COR-L47 (cell line): ENCODE results near the gene PER1.

ENCODE experiments used
- DNase-seq: peaks from one replicate; lab custom pipeline; 2025; lab: John Stamatoyannopoulos, UW

PER1 gene

DNA sequence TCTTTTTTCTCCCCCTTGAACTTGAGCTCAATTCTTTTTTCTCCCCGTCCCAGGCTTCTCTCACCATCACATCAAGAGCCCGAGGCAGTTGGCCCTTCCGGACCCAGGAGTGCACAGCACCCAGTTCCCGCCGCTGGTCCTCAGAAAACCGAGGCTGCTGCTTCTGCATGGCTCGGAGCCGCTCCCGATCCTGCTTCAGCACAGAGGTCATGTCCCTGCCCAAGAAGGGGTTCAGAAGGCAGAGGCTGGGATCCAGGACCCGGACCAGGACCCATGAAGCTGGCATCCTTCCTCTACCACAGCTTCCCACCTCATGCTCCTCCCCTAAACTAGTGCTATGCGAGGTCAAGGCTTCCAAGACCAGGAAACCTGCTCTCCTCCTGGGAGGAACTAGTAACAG is 10.5 kb downstream of the PER1 start:
- no peak for DNase-seq

DNA sequence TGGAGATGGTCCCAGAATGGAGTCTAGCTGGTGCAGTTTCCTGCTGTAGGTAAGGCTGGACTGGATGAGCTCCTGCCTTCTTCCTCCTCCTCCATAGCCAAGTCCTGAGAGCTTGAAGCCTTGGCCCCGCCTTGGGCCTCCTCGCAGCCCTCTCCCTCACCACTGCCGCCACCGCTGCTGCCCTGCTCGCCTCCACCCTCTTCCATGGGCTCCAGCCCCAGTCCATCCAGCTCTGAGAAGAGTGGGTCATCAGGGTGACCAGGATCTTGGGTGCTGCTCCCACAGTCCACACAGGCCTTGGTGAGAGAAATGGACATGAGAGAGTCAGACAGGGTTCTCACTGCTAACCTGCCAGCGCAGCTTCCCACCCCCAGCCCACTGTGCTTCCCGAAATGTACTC is 11.2 kb downstream of the PER1 start:
- no peak for DNase-seq

DNA sequence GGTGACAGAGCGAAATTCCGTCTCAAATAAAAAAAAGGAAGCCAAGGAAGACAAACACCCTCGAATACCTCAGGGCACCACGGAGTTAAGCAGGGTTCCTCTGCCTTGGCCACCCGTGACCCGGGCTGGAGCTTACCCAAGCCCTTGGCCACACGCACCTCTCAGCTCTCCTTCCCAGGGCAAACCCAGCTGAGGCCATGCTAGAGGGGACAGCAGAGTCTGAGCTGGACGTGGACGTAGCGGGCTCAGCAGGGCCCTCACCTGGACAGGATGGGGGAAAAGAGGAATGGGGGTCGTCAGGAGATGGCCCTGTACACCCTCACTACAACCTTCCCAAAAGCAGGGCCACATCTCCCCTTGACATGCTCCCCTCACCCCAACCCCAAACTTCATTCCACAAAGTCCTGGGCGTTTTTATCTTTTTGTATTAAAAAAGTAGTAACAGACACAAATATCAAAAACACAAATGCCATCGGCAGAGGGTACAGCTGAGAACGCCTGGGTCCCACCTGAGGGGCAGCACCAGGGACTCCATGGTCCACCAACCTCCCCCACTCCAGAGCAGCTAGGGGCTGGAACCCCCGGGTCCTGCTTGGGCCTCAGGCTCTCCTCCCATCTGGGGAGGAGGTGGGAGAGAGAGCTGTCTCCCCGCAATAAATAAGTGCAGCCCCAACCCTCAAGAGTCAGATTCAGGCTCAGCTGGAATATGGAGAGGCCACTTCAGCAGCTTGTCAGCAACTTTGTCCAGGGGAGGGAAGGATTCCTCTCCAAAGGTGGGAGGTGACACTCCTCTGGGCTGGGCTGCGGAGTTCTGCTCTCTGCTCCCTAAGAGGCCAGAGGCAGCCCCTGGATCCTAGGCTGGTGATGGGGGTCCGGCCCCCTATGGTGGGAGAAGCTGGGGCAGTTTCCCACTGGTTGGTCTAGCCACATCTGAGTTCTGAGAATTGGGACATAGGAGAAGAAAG is 11.9 kb downstream of the PER1 start:
- no peak for DNase-seq

DNA sequence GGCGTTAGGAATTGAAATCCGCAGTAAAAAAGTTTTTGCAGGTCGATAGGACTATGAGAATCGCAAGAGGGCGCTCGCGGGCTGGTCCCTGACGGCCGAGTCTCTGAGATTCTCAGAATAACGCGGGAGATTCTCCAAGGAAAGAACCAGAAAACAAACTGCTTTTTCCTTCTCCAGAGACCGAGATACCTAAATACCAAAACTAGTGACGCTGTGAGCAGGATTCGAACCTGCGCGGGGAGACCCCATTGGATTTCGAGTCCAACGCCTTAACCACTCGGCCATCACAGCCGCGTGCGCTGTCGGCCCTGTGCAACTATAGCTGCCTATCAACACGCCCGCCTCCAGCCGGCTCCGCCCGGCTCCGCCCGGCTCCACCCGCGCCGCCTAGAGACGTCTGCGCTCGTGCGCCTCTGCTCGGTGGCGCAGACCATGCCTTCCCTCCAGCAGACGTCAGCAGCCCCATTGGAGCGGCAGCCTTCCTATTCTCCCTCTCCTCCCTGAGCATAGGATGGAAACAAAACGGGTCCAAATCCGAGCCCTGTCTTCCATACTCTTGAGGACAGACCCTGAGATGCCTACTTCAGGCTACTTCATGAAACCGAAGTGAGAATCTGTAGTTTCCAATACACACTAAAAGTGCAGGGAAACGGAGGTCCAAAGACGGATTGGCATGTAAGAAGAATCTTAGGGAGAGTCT is 13.4 kb downstream of the PER1 start:
- peak; percentile 85 for DNase-seq

DNA sequence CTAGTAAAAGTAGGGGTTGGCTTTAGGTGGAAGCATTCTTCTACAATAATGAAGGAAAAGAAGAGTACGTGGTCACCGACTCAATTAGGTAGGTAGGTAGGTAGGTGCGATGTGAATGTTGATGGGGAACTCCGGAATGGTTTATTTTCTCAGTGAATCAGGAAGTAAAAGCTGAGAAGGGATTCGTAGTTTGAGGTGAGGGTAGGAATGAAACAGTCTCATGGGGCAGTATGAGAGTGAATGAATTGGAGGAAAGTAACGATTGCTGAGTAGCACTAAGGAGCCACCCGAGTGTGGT is 13.9 kb downstream of the PER1 start:
- no peak for DNase-seq

DNA sequence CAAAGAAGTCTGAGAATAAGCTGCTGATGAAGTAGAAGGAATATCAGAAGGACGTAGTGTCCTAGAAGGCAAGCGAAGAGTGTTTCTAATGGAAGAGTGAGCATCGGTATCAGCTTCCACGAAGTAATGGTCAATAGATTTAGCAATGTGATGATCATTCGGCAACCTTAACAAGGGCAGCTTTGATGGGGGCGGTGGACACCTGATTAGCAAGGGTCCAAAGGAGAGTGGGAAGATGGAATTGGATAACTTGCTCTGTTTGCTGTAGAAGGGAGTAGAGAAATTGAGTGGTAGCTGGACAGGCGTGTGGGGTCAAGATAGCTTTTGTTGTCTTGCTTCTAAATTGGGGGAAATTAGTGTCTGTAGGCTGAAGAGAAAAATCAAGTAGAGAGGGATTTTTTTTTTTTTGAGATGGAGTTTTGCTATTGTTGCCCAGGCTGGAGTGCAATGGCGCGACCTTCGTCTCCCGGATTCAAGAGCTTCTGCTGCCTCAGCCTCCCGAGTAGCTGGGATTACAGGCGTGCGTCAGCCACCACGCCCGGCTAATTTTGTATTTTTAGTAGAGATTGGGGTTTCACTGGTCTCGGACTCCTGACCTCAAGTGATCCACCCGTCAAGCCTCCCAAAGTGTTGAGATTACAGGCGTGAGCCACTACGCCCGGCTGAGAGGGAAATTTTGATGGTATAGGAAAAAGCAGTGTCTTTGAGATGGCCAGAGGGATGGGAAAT is 14.4 kb downstream of the PER1 start:
- no peak for DNase-seq

DNA sequence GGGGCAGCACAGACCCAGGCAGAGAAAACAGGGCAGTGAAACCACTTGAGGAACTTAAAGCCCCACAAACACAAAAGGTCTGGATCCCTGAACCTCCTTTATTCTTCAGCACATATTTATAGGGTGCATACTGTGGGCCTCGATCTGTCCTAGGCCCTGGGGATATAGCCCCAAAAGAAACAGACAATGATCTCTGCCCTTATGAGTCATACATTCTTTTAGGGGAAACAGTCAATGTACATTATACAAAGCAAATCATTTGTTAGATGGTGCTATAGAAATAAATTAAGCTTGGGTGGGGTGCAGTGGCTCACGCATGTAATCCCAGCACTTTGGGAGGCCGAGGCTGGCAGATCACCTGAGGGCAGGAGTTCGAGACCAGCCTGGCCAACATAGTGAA is 18.3 kb downstream of the PER1 start:
- DNase-seq = no peak

DNA sequence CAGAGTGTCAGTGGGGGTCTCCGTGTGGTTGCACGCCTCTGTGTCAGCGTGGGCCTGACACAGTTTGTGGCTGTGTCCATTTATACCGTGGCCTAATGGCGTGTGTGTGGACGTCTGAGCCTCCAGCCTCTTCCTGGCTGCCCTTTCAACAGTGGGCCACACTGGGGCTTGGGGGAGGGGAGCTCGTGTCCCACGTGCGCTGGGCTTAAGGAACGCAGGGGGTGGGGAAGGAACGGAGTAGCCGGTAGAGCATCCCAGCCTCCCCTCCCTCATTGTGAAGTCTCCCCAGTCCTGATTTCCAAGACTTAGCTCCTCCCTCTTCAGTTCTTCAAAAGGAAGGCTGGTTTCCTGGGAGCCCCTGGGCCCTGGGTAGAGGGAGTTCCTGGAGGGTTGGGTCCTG is 18.8 kb downstream of the PER1 start:
- DNase-seq = no peak

DNA sequence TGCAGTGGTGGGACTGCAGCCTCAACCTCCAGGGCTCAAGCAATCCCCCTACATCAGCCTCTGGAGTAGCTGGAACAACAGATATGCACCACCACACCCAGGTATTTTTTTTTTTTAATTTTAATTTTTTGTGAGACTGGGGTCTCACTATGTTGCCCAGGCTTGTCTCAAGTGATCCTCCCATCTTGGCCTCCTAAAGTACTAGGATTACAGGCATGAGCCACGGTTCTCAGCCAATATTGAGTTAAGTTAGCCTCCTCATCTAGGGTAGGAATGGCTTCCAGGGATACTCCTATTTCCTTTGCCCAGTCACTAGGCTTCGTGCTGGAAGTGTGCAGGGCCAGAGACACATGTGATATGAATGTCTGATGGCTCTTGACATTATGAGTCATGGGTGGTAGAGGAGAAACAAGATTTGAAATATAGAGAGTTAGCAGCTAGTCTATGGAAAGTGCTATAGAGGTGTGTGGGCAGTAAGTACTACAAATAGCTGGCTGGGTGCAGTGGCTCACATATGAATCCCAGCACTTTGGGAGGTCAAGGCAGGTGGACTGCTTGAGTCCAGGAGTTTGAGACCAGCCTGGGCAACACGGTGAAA is 20.3 kb downstream of the PER1 start:
- no peak for DNase-seq

DNA sequence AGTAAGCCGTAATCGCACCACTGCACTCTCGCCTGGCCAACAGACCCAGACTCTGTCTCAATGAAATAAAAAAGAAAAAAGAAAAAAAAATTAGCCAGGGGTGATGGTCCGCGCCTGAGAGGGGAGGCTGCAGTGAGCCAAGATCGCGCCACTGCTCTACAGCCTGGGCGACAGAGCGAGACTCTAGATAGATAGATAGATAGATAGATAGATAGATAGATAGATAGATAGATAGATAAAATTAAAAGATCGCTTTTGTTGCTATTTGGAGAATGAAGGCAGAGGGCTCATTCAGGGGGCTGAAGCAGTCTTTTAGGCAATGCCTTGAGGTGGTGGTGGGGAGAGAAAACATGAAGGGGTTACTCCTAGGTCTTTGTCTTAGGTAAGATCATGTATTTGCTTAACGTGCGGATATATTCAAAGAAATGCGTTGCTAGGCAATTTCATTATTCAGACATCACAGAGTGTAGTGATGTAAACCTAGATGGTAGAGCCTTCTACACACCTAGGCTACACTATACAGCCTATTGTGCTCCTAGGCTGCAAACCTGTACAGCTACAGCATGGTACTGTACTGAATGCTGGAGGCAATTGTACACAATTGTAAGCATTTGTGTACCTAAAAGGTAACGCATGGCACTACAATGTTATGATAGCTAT is 23.9 kb downstream of the PER1 start:
- no peak for DNase-seq

DNA sequence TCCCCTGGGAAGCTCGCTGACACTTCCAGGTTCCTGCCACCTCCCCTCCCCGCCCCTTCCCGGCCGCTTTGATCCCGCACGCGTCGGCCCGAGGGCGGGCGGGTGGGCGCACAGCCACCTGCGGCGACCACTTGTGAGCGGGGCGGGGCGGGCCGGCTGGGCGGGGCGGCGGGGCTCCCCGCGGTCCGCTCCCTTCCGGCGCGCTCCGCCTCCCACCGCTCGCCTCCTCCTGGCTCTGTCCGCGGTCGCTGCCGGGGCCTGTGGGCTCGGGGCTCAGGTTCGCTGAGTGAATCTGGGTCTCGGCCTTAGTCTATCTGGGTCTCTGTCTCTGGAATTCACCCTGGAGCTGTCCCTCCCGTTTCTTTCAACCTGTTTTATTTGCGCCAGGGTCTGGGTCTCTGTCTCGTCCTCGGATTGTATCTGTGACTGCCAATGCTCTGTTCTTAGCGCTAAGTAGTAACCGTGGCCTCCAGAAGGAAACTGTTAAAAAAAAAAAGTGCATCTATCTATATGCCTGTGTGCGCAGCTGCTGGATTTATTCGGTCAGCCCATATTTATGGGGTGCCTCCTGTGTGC is 25.6 kb downstream of the PER1 start:
- no peak for DNase-seq

DNA sequence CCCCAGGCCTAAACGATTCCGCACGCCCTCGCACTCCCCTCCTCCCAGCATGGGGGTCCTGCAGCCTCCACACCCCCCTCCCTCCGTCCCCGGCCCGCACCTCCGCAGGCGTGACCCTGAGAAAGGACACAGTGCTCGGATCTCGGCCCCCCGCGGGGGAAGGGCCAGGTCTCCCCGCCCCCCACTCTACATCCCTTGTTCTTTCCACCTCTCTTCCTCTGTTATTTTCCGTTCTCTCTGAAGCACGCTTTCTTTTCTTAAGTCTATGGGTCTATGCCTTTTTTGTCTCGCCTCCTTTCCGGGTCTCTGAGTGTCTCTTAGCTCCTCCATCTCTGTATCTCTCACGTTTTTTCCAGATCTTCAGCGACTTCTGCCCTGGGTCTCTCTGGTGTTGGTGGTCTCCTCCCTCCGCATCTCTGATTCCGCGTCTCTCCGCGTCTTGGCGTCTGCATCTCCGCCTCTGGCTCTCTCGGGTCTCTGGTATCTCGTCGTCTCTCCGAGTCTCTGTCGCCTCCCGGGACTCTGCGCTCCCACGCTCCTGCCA is 26.2 kb downstream of the PER1 start:
- no peak for DNase-seq

DNA sequence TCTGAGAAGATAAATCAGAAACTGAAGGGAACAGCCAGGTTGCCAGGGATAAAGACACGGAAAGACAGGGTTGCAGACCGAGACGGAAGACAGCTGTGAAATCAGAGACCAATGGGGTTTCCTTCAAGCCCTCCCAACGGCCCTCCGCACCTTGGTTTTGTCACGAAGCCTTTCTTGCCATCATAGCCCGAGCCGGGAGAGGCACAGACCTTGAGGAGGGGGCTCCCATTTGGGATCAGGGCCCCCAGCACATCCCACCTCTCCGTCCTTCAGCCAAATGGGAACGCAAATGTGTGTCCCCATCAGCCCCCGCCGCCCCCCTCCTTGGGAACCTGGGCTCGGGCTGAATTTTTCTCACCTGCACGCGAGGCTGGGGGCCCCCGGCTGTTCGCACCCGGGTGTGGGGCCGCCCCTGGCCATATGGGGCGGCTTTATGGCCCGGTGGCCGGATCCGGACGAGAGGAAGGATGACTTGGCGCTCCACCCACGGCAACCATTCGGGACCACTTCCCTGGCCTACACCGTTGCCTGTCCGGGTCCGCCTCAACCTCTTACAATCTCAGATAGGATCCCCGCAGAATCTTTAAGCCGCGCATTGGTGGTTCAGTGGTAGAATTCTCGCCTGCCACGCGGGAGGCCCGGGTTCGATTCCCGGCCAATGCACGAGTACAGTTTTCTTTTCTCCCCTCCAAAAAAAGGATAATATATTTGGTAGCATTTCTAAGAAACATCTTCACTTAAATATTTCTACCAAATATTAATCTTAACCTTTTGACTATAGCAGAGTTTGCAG is 26.9 kb downstream of the PER1 start:
- no peak for DNase-seq

DNA sequence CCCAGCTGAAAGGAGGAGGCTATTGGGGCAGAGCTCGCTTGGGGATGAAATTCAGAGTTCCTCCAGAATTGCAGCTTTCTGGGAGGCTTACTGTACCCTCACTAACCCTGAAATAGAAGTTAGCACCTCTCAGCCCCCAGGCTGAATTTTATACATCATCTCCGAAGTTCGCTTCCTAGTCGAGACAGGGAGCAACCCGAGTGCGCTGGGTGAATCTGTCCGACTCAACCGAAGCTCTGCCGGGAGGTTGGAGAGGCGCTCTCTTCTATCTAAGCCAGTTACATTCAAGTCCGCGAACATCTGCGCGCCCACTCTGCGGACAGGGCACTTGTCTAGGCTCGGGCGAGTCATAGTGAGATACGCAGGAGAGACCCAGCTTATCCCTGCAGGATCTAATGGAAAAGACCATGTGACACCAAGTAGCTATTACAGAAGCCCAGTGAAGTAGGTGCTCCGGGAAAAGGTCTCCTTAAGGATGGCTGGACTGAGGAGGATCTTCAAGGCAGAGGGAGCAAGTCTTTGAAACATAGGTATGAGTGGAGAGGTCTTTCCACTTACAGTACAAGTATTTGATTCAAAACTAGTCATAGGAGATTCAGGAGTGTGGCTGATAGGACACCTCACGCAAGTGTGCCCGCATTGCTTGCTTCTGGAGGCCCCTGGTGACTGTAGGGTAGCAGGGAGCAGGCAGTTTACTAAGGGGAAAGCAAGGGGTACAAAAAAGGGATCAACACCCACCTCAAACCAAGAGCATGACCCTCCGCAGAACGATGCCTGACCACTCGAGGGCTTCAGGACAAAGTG is 27.7 kb downstream of the PER1 start:
- no peak for DNase-seq

DNA sequence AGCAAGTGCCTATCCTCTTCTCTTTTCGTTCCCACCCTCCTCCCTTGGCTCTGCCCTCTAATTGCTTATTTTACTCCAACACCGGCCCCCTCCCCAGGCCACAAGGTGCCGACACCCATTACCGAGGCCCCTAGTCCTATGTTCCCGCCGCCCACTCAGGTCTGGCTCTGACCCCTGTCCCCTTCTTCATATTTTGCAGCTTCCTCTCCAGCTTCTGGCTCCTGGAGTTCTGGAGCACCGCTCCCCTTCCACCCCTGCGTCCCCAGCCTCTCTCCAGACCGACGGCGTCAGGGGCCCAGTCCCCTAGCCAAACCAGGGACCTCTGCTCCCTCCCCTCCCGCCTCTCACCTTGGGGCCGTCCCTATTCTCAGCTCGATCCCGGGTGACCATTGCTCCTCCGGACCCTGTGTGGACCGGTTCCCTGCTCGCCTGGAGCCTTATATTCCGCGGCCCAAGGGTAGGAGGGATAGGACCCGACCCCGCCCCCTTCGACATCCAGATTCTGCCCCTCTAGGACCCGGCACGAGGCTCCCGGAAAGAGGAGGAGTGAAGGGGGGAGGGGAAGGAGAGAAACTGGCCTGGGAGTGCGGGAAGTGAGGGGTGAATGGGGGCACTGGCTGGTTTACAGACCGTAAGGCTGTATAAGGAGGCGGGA is 28.4 kb downstream of the PER1 start, which contains the start of gene HES7:
TSS of gene HES7 (minus strand) at position 412 of the 655 bp plus-strand sequence. CDS start at position 390, 22 bp downstream.
- no peak for DNase-seq

DNA sequence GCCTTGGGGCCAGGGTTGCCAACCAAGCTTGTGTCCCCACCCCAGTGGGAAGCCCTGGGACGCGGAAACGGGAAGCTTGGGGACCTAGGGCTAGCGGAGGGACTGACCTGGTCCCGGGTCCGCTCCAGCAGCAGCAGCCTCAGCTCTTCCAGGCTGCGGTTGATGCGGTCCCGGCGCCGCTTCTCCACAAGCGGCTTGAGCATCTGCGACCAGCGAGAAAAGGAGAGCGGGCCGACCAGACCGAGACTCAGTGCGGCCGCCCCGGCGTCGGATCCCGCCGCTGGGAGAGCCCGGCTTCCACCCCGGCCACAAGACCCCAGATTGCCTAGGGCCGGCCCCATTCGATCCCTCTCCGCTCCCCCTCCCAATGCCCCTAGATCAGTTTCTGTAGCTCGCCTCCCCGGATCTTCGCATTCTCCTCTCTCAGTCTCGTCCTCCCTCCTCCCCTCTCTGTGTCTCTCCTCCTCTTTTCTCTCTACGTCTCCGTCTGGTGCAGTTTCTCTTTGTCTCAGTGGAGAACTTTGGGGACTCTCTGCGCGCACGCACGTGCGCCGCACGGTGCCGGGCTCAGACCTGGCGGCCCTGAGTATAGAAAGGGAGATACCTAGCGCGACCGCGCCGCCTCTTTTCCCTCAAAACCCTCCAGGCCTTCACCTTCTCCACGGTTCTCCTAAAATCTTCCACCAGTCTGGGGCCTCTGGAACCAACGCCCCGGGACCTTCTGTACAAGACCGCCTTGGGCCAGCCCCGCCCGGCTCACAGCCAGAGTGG is 29.1 kb downstream of the PER1 start:
- DNase-seq = no peak

DNA sequence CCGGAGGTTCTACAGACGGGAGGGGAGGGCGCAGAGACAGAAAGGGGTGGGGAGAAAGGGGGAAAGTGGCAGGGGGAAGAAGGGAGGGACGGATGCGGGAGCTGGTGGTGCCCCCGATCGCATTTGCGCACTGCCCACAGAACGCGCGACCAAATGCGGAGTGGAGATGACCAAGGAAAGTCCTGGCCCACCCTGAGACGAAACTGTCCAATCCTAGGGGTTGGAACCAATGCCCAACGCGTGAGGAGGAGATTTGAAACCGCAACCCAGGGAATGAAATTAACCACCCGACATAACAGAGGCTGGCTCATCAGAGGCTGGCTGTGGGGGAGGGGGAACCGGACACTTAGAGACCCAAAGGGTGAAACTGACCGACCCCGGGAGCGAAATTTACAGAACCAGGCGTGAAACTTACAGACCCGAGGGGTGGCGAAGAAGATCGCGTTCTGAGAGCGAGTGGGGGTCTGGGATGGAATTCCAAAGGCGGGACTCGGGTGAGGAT is 29.7 kb downstream of the PER1 start:
- DNase-seq = no peak
